Measurements from ENCODE around the gene TRIO.

- no peak for TF ChIP-seq YY1 (IDR thresholded peaks at IDR 0.05; ENCODE audit: low read depth)
- no peak for TF ChIP-seq SIN3A (IDR thresholded peaks at IDR 0.05; ENCODE audit: borderline replicate concordance, low read depth, low read length)
- TF ChIP-seq, protein P1, sequence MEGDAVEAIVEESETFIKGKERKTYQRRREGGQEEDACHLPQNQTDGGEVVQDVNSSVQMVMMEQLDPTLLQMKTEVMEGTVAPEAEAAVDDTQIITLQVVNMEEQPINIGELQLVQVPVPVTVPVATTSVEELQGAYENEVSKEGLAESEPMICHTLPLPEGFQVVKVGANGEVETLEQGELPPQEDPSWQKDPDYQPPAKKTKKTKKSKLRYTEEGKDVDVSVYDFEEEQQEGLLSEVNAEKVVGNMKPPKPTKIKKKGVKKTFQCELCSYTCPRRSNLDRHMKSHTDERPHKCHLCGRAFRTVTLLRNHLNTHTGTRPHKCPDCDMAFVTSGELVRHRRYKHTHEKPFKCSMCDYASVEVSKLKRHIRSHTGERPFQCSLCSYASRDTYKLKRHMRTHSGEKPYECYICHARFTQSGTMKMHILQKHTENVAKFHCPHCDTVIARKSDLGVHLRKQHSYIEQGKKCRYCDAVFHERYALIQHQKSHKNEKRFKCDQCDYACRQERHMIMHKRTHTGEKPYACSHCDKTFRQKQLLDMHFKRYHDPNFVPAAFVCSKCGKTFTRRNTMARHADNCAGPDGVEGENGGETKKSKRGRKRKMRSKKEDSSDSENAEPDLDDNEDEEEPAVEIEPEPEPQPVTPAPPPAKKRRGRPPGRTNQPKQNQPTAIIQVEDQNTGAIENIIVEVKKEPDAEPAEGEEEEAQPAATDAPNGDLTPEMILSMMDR (IDR thresholded peaks at IDR 0.05): no peak
- TF ChIP-seq, protein P2, sequence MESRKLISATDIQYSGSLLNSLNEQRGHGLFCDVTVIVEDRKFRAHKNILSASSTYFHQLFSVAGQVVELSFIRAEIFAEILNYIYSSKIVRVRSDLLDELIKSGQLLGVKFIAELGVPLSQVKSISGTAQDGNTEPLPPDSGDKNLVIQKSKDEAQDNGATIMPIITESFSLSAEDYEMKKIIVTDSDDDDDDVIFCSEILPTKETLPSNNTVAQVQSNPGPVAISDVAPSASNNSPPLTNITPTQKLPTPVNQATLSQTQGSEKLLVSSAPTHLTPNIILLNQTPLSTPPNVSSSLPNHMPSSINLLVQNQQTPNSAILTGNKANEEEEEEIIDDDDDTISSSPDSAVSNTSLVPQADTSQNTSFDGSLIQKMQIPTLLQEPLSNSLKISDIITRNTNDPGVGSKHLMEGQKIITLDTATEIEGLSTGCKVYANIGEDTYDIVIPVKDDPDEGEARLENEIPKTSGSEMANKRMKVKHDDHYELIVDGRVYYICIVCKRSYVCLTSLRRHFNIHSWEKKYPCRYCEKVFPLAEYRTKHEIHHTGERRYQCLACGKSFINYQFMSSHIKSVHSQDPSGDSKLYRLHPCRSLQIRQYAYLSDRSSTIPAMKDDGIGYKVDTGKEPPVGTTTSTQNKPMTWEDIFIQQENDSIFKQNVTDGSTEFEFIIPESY (IDR thresholded peaks at IDR 0.05; ENCODE audit: borderline replicate concordance, low read depth): no peak
- no peak for TF ChIP-seq SMC3 (IDR thresholded peaks at IDR 0.05; ENCODE audit: low read depth, low read length)
- TF ChIP-seq POLR2AphosphoS5 (IDR thresholded peaks at IDR 0.05; ENCODE audit: low read depth, low read length): no peak
- no peak for TF ChIP-seq GABPA (IDR thresholded peaks at IDR 0.05; ENCODE audit: low read depth)
- TF ChIP-seq, protein P3, sequence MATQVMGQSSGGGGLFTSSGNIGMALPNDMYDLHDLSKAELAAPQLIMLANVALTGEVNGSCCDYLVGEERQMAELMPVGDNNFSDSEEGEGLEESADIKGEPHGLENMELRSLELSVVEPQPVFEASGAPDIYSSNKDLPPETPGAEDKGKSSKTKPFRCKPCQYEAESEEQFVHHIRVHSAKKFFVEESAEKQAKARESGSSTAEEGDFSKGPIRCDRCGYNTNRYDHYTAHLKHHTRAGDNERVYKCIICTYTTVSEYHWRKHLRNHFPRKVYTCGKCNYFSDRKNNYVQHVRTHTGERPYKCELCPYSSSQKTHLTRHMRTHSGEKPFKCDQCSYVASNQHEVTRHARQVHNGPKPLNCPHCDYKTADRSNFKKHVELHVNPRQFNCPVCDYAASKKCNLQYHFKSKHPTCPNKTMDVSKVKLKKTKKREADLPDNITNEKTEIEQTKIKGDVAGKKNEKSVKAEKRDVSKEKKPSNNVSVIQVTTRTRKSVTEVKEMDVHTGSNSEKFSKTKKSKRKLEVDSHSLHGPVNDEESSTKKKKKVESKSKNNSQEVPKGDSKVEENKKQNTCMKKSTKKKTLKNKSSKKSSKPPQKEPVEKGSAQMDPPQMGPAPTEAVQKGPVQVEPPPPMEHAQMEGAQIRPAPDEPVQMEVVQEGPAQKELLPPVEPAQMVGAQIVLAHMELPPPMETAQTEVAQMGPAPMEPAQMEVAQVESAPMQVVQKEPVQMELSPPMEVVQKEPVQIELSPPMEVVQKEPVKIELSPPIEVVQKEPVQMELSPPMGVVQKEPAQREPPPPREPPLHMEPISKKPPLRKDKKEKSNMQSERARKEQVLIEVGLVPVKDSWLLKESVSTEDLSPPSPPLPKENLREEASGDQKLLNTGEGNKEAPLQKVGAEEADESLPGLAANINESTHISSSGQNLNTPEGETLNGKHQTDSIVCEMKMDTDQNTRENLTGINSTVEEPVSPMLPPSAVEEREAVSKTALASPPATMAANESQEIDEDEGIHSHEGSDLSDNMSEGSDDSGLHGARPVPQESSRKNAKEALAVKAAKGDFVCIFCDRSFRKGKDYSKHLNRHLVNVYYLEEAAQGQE (IDR thresholded peaks at IDR 0.05; ENCODE audit: low read depth, low read length): no peak
- TF ChIP-seq JUND (IDR thresholded peaks at IDR 0.05): no peak
- TF ChIP-seq CHD2 (IDR thresholded peaks at IDR 0.05; ENCODE audit: low read length, partially characterized antibody): no peak
- no peak for TF ChIP-seq MAX (IDR thresholded peaks at IDR 0.05; ENCODE audit: low read depth)
- no peak for TF ChIP-seq MXI1 (IDR thresholded peaks at IDR 0.05; ENCODE audit: low read depth, low read length)
- no peak for TF ChIP-seq PBX3 (IDR thresholded peaks at IDR 0.05)
Measured at GRCh38 chr5:14097998-14098471, 45.1 kb upstream of the TRIO start.
